ENCODE data around the gene ASB15.

Gene ASB15

GRCh38 chr7:123681561-123681960, 79.9 kb downstream of the ASB15 start:
- Histone ChIP-seq H3K36me3 (ENCODE audit: control insufficient read depth in 2 of 2, insufficient read depth in 1 of 2, low read length in 2 of 2) (peaks cover 12 to 22% of the 10 kb centered on the region in 2 experiments; a peak in 2 of 3 replicates), H3K9me3 (ENCODE audit: control insufficient read depth, insufficient read depth, low read depth, low read length) (no peaks in the 10 kb centered on the region), H3K4me3 (ENCODE audit: low read depth, low read length) (no peak overlapping the region), H3K4me1 (ENCODE audit: control insufficient read depth, insufficient read depth, low read length) (no peaks in the 10 kb centered on the region), H3K27ac (ENCODE audit: extremely low read depth, low read depth, low read length) (no peak overlapping the region)
- CTCF ChIA-PET: interaction anchor here (0.6 to 3.3 kb wide), 8 partner anchors 10 to 321 kb away, joined by 3 to 20 read pairs (median 4); no protein-coding TSS in a partner anchor
- TF ChIP-seq HOXA7 (CRISPR knock-in tag; IDR thresholded peaks at IDR 0.05; ENCODE audit: borderline replicate concordance) (no peak), FEZF1 (tag by site-specific recombination; IDR thresholded peaks at IDR 0.05) (no peak), ZNF580 (tag by site-specific recombination; IDR thresholded peaks at IDR 0.05) (no peak), ZFP69B (tag by site-specific recombination; IDR thresholded peaks at IDR 0.05) (no peak), ZNF133 (tag by site-specific recombination; IDR thresholded peaks at IDR 0.05) (no peak), ZNF660 (tag by site-specific recombination; IDR thresholded peaks at IDR 0.05) (no peak), PRDM6 (tag by site-specific recombination; IDR thresholded peaks at IDR 0.05) (no peak), ZNF157 (tag by site-specific recombination; IDR thresholded peaks at IDR 0.05) (no peak), ZFHX2 (tag by site-specific recombination; conservative IDR thresholded peaks at IDR 0.05) (no peak), ZNF629 (tag by site-specific recombination; IDR thresholded peaks at IDR 0.05) (no peak), ZNF112 (tag by site-specific recombination; IDR thresholded peaks at IDR 0.05) (no peak), GLIS1 (tag by site-specific recombination; IDR thresholded peaks at IDR 0.05) (no peak)
- TF ChIP-seq, protein P1, sequence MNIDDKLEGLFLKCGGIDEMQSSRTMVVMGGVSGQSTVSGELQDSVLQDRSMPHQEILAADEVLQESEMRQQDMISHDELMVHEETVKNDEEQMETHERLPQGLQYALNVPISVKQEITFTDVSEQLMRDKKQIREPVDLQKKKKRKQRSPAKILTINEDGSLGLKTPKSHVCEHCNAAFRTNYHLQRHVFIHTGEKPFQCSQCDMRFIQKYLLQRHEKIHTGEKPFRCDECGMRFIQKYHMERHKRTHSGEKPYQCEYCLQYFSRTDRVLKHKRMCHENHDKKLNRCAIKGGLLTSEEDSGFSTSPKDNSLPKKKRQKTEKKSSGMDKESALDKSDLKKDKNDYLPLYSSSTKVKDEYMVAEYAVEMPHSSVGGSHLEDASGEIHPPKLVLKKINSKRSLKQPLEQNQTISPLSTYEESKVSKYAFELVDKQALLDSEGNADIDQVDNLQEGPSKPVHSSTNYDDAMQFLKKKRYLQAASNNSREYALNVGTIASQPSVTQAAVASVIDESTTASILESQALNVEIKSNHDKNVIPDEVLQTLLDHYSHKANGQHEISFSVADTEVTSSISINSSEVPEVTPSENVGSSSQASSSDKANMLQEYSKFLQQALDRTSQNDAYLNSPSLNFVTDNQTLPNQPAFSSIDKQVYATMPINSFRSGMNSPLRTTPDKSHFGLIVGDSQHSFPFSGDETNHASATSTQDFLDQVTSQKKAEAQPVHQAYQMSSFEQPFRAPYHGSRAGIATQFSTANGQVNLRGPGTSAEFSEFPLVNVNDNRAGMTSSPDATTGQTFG (tag by site-specific recombination; IDR thresholded peaks at IDR 0.05; ENCODE audit: borderline replicate concordance): no peak
- POLR2A ChIA-PET: no interaction called here

DNA sequence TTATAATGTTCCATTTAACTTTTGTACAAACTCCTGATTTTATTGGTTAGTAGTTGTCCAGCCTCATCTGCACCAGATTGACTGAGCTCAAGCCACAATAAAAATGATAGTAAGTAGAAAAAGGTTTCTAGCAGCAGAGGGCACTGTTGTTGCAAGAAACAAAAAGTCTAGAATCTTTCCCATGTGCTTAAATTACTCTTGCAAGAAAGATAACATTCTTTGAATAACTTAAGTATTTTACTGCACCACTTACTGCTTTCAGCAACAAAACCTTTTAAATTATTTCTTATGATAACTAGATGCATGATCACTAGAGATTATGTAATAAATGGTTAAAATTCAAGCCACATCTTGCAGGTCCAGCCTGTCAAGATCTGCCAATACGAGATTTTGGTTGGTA, 81.1 kb downstream of the ASB15 start:
- ChIA-PET POLR2A (interaction anchor here (1.0 kb wide), 1 partner anchor 66 kb away, joined by 3 read pairs; the partner anchor contains the start of gene WASL), CTCF (interaction anchor here (0.6 to 3.3 kb wide), 20 partner anchors 9 to 322 kb away, joined by 3 to 20 read pairs (median 4); partner anchors contain the start of gene WASL)
- Histone ChIP-seq H3K27ac (ENCODE audit: extremely low read depth, low read depth, low read length) (no peak overlapping the region), H3K36me3 (ENCODE audit: control insufficient read depth in 2 of 2, insufficient read depth in 1 of 2, low read length in 2 of 2) (peaks cover 12 to 25% of the 10 kb centered on the region in 2 experiments; a peak in 2 of 3 replicates), H3K4me1 (ENCODE audit: control insufficient read depth, insufficient read depth, low read length) (no peaks in the 10 kb centered on the region), H3K4me3 (ENCODE audit: low read depth, low read length) (no peak overlapping the region), H3K9me3 (ENCODE audit: control insufficient read depth, insufficient read depth, low read depth, low read length) (no peaks in the 10 kb centered on the region)
- TF ChIP-seq ZNF404 (tag by site-specific recombination; IDR thresholded peaks at IDR 0.05) (no peak), ZNF416 (tag by site-specific recombination; IDR thresholded peaks at IDR 0.05) (no peak), ZNF654 (tag by site-specific recombination; IDR thresholded peaks at IDR 0.05; ENCODE audit: low read depth) (peak; percentile 72), ZBTB10 (tag by site-specific recombination; IDR thresholded peaks at IDR 0.05) (no peak), ZSCAN30 (tag by site-specific recombination; IDR thresholded peaks at IDR 0.05) (0 out of 2 replicates have a peak, but pooled peaks have one; percentile 26), ZNF292 (tag by site-specific recombination; IDR thresholded peaks at IDR 0.05; ENCODE audit: borderline replicate concordance, low read depth) (no peak), ZNF768 (tag by site-specific recombination; IDR thresholded peaks at IDR 0.05) (no peak), ZNF10 (tag by site-specific recombination; IDR thresholded peaks at IDR 0.05) (no peak)
- TF ChIP-seq, protein P2, sequence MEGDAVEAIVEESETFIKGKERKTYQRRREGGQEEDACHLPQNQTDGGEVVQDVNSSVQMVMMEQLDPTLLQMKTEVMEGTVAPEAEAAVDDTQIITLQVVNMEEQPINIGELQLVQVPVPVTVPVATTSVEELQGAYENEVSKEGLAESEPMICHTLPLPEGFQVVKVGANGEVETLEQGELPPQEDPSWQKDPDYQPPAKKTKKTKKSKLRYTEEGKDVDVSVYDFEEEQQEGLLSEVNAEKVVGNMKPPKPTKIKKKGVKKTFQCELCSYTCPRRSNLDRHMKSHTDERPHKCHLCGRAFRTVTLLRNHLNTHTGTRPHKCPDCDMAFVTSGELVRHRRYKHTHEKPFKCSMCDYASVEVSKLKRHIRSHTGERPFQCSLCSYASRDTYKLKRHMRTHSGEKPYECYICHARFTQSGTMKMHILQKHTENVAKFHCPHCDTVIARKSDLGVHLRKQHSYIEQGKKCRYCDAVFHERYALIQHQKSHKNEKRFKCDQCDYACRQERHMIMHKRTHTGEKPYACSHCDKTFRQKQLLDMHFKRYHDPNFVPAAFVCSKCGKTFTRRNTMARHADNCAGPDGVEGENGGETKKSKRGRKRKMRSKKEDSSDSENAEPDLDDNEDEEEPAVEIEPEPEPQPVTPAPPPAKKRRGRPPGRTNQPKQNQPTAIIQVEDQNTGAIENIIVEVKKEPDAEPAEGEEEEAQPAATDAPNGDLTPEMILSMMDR (tag by site-specific recombination; IDR thresholded peaks at IDR 0.05): no peak

Data from HEK293 (cell line).